Activated B cell treated with CpG ODN at 0.5 μM for 24 hours (primary cell): ENCODE results near the gene HYDIN. TPM values are rescaled to one million over a fixed set of nuclear protein-coding genes. Genes with fewer than 3 reads are reported as not detected.

Experiments
- ATAC-seq: fragments of 200-7000 bp; cut with Tn5 transposase; one replicate; pipeline ENCODE4 v1.10.0; 2021; ENCODE audit warnings: low read depth, mild to moderate bottlenecking, moderate library complexity
- CTCF ChIA-PET: fragments of 350-600 bp; sonication (Branson Sonifier 250); formaldehyde crosslinking; loops from one replicate; lab custom pipeline; 2021; ENCODE audit warnings: antibody characterized with exemption; lab: Charles Lee
- POLR2A ChIA-PET: fragments of 350-600 bp; sonication (Branson Sonifier 250); formaldehyde crosslinking; loops from one replicate; lab custom pipeline; 2021; ENCODE audit warnings: antibody characterized with exemption; lab: Charles Lee
- DNase-seq: peaks from one replicate; pipeline ENCODE4 v3.0.0; 2022
- H3K27ac Mint-ChIP-seq: one replicate; pipeline ENCODE4 v1.8.0; 2020; ENCODE audit warnings: mixed read lengths
- H3K27me3 Mint-ChIP-seq: one replicate; pipeline ENCODE4 v1.8.0; 2021; ENCODE audit warnings: mixed read lengths
- H3K36me3 Mint-ChIP-seq: one replicate; pipeline ENCODE4 v1.8.0; 2021; ENCODE audit warnings: low read depth, mixed read lengths
- H3K4me1 Mint-ChIP-seq: one replicate; pipeline ENCODE4 v1.8.0; 2021; ENCODE audit warnings: mixed read lengths
- H3K4me3 Mint-ChIP-seq: one replicate; pipeline ENCODE4 v1.8.0; 2020; ENCODE audit warnings: mild to moderate bottlenecking, mixed read lengths
- H3K9me3 Mint-ChIP-seq: one replicate; pipeline ENCODE4 v1.8.0; 2020; ENCODE audit warnings: mixed read lengths
- intact Hi-C: fragments of 100-400 bp; cut with micrococcal nuclease; formaldehyde crosslinking; loops from one replicate; pipeline ENCODE4 v1.15.1; 2024
- total RNA-seq: library from RNA; stranded (reverse); gene quantifications from 2 replicates; pipeline ENCODE4 v1.2.3, GENCODE V29; 2022
- TF ChIP-seq, protein P1 (sequence below): fragments of 200-600 bp; IDR thresholded peaks from one replicate; pipeline ENCODE4 v1.8.0; 2022; ENCODE audit warnings: antibody characterized with exemption, mild to moderate bottlenecking

HYDIN gene
- not detected in 2 replicates for total RNA-seq

DNA sequence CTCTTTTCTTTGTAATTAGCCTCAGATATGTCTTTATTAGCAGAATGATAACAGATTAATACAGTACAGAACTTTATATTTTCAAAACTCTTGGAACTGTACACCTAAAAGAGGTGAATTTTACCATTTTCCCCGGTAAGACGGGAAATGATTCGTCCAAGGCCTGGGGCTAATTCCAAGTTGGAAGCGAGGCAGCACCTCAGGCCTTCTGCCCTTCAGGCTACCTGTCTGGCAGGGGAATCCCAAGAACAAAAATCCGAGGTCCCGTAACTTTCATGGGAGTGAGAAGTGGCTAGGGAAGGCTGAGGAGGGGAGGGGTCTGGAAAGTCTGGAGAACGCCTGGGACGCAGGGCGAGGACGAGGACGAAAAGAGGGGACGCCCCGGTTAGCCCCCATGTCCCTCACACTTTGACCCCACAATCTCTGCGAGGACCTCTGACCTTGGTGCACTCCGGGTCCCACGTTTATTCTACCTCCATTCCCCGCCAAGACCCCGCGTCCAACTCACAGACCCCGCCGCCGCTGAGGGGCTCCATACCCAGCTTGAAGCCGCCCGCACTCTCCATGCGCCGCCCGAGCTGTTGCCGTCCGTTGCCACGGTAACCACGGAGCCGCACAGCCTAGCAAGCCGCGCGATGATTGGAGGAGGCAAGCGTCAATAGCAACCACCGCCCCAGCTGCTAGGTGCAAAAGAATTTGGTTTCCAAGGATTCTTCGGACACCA, at the start of gene HYDIN:
Gene HYDIN, minus strand, starts transcription at position 601 of the 724 bp plus-strand sequence. CDS start 43,827 bp downstream, outside the sequence.
- TF ChIP-seq, protein P1, sequence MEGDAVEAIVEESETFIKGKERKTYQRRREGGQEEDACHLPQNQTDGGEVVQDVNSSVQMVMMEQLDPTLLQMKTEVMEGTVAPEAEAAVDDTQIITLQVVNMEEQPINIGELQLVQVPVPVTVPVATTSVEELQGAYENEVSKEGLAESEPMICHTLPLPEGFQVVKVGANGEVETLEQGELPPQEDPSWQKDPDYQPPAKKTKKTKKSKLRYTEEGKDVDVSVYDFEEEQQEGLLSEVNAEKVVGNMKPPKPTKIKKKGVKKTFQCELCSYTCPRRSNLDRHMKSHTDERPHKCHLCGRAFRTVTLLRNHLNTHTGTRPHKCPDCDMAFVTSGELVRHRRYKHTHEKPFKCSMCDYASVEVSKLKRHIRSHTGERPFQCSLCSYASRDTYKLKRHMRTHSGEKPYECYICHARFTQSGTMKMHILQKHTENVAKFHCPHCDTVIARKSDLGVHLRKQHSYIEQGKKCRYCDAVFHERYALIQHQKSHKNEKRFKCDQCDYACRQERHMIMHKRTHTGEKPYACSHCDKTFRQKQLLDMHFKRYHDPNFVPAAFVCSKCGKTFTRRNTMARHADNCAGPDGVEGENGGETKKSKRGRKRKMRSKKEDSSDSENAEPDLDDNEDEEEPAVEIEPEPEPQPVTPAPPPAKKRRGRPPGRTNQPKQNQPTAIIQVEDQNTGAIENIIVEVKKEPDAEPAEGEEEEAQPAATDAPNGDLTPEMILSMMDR, result no peak
- POLR2A ChIA-PET, result no interaction called here
- Mint-ChIP-seq H3K27me3 (peaks cover 28% of the 10 kb centered on the region), H3K4me1 (no peaks in the 10 kb centered on the region), H3K27ac (no peak within 1 kb of the TSS), H3K4me3 (no peak within 1 kb of the TSS), H3K9me3 (peaks cover 25% of the 10 kb centered on the region), H3K36me3 (no peaks in the 10 kb centered on the region)
- intact Hi-C loops, result no loop called here
- CTCF ChIA-PET, result no interaction called here
- no peak for DNase-seq
- no peak for ATAC-seq

DNA sequence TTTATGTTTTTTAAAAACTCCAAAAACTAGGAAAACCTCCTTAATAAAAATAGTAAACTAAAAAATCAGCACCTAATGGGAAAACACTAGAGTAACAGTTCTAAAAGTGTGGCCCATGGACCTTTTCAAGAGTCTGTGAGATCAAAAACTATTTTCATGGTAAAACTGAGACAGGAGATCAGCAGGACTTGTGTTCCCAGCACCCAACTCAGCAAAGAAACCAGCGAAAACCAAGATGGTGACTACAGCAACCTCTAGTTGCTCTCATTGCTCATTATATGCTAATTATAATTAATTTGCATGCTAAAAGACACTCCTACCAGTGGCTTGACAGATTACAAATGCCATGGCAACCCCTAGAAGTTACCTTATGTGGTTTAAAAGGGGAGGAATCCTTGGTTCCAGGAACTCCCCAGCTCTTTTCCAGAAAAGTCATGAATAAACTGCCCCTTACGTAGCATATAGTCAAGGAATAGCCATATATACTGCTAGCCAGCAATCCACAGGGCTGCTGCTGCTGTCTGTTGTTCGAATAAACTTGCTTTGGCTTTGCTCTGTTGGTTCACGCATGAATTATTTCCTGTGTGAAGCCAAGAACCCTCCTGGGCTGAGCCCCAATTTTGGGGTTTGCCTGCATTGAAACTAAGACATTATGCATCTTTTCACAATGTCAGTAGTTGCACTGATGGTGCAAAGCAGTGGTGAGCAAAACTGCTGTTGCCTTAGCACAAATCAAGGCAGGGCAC, 46.2 kb upstream of the HYDIN start:
- ChIA-PET POLR2A (no interaction called here), CTCF (no interaction called here)
- Mint-ChIP-seq H3K4me1 (no peaks in the 10 kb centered on the region), H3K36me3 (peaks cover 18% of the 10 kb centered on the region), H3K4me3 (no peak overlapping the region), H3K9me3 (peaks cover 15% of the 10 kb centered on the region), H3K27me3 (no peaks in the 10 kb centered on the region), H3K27ac (no peak overlapping the region)
- ATAC-seq, result no peak
- TF ChIP-seq, protein P1, result no peak
- DNase-seq, result no peak
- intact Hi-C loops, result no loop called here

DNA sequence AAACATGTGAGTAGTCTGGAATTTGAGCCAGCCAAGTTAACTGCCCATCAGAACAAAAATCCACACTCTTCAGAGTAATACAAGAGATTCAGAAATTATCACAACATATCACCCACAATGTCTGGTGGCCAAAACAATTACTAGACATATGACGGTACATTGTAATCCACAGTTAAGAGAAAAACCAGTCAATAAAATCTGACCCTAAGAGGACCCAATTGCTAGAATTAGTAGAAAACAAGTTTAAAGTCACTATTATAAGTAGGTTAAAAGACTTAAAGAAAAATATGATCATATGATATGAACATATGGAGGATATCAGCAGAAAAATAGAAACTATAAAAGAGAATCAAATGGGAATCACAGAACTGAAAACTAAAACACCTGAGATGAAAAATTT, 42.9 kb upstream of the HYDIN start:
- no peak for DNase-seq
- ChIA-PET CTCF (no interaction called here), POLR2A (interaction anchor here (1.0 kb wide), 1 partner anchor 16 kb away, joined by 3 read pairs; the partner anchor contains the start of gene CMTR2)
- Mint-ChIP-seq H3K27ac (no peak overlapping the region), H3K4me1 (no peaks in the 10 kb centered on the region), H3K36me3 (peaks cover 19% of the 10 kb centered on the region), H3K4me3 (no peak overlapping the region), H3K27me3 (no peaks in the 10 kb centered on the region), H3K9me3 (peaks cover 15% of the 10 kb centered on the region)
- intact Hi-C loops, result no loop called here
- no peak for ATAC-seq
- TF ChIP-seq, protein P1, result no peak

DNA sequence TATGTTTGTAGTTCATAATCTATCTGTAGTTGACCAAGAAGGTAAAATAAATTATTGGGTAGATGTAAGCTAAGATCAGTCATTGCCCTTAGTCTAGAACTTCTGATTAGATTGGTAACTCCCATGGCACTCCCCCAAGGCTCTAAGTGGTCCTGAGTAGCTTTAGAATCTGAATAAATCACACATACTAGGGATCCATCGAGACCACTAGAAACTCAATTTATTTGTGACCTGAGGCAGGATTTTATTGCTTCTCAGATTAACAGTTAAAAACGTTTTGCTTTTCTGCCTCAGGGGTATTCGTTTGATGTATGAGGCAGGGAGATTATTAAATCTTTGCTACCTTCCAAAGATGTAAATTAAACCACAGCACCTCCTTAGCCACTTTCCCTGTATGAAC, 33.8 kb upstream of the HYDIN start:
- TF ChIP-seq, protein P1, result no peak
- Mint-ChIP-seq H3K27me3 (peaks cover 9% of the 10 kb centered on the region), H3K4me3 (no peak overlapping the region), H3K27ac (no peak overlapping the region), H3K36me3 (no peaks in the 10 kb centered on the region), H3K9me3 (no peaks in the 10 kb centered on the region), H3K4me1 (no peaks in the 10 kb centered on the region)
- no peak for ATAC-seq
- ChIA-PET POLR2A (no interaction called here), CTCF (no interaction called here)
- intact Hi-C loops, result no loop called here
- no peak for DNase-seq

DNA sequence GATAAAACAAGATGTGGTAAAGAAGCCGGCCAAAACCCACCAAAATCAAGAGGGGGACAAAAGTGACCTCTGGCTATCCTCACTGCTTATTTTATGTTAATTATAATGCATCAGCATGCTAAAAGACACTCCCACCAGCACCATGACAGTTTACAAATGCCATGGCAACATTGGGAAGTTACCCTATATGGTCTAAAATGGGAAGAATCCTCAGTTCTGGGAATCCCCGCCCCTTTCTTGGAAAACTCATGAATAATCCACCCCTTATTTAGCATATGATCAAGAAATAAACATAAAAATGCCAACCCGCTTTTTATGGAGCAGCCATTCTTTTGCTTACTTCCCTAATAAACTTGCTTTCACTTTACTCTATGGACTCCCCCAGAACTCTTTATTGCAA, 33.1 kb upstream of the HYDIN start:
- Mint-ChIP-seq H3K27me3 (peaks cover 9% of the 10 kb centered on the region), H3K27ac (no peak overlapping the region), H3K4me3 (no peak overlapping the region), H3K36me3 (no peaks in the 10 kb centered on the region), H3K9me3 (no peaks in the 10 kb centered on the region), H3K4me1 (no peaks in the 10 kb centered on the region)
- ATAC-seq (no peak), DNase-seq (no peak)
- TF ChIP-seq, protein P1, result no peak
- ChIA-PET CTCF (no interaction called here), POLR2A (no interaction called here)
- intact Hi-C loops, result no loop called here
